Nephron progenitor cell (in vitro differentiated cells): Measurements from ENCODE around the gene LDAH.

ENCODE experiments used
- DNase-seq: peaks from one replicate; pipeline ENCODE4 v3.0.0; 2021
- H3K27ac Mint-ChIP-seq: 2 replicates; pipeline ENCODE4 v1.8.0; 2021; ENCODE audit warnings: mild to moderate bottlenecking, moderate library complexity, mixed read lengths
- H3K27me3 Mint-ChIP-seq: 2 replicates; pipeline ENCODE4 v1.8.0; 2021; ENCODE audit warnings: mild to moderate bottlenecking, low read depth, mixed read lengths; ENCODE audit not compliant: poor library complexity
- H3K36me3 Mint-ChIP-seq: 2 replicates; pipeline ENCODE4 v1.8.0; 2021; ENCODE audit warnings: low read depth, mixed read lengths
- H3K4me1 Mint-ChIP-seq: 2 replicates; pipeline ENCODE4 v1.8.0; 2021; ENCODE audit warnings: mixed read lengths
- H3K4me3 Mint-ChIP-seq: 2 replicates; pipeline ENCODE4 v1.8.0; 2021; ENCODE audit warnings: mild to moderate bottlenecking, moderate library complexity, mixed read lengths
- H3K9me3 Mint-ChIP-seq: 2 replicates; pipeline ENCODE4 v1.8.0; 2021; ENCODE audit warnings: mild to moderate bottlenecking, moderate library complexity, mixed read lengths
- TF ChIP-seq, protein P1 (sequence below): fragments of 200-600 bp; sonication (generic); IDR thresholded peaks from 2 replicates; pipeline ENCODE4 v1.5.0; 2021; ENCODE audit warnings: antibody characterized with exemption

LDAH gene

DNA sequence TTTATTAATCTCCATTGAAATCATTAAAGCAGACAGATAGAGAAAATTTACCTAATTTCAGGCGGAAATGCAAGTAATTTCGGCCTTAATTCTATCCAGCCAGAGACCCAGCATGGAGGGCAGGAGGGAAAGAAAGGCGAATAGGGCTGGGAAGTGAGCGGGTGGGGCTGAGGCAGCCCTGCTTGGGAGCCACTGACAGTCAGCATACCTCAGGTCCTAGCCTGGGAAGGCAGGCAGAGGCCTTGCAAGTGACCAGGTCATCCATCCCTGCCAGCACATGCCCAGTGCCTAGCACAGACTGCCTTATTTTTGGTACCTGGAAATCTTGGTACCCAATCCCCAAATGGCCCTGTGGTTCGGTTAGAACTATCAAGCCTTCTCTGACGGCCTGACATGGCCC, 154.4 kb downstream of the LDAH start:
- Mint-ChIP-seq H3K36me3 (no peaks in the 10 kb centered on the region), H3K27ac (no peak overlapping the region), H3K4me3 (peak overlapping the region; percentile 47), H3K4me1 (peaks cover 28% of the 10 kb centered on the region), H3K9me3 (no peaks in the 10 kb centered on the region), H3K27me3 (peaks cover 96% of the 10 kb centered on the region)
- TF ChIP-seq, protein P1, sequence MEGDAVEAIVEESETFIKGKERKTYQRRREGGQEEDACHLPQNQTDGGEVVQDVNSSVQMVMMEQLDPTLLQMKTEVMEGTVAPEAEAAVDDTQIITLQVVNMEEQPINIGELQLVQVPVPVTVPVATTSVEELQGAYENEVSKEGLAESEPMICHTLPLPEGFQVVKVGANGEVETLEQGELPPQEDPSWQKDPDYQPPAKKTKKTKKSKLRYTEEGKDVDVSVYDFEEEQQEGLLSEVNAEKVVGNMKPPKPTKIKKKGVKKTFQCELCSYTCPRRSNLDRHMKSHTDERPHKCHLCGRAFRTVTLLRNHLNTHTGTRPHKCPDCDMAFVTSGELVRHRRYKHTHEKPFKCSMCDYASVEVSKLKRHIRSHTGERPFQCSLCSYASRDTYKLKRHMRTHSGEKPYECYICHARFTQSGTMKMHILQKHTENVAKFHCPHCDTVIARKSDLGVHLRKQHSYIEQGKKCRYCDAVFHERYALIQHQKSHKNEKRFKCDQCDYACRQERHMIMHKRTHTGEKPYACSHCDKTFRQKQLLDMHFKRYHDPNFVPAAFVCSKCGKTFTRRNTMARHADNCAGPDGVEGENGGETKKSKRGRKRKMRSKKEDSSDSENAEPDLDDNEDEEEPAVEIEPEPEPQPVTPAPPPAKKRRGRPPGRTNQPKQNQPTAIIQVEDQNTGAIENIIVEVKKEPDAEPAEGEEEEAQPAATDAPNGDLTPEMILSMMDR, result no peak
- no peak for DNase-seq

DNA sequence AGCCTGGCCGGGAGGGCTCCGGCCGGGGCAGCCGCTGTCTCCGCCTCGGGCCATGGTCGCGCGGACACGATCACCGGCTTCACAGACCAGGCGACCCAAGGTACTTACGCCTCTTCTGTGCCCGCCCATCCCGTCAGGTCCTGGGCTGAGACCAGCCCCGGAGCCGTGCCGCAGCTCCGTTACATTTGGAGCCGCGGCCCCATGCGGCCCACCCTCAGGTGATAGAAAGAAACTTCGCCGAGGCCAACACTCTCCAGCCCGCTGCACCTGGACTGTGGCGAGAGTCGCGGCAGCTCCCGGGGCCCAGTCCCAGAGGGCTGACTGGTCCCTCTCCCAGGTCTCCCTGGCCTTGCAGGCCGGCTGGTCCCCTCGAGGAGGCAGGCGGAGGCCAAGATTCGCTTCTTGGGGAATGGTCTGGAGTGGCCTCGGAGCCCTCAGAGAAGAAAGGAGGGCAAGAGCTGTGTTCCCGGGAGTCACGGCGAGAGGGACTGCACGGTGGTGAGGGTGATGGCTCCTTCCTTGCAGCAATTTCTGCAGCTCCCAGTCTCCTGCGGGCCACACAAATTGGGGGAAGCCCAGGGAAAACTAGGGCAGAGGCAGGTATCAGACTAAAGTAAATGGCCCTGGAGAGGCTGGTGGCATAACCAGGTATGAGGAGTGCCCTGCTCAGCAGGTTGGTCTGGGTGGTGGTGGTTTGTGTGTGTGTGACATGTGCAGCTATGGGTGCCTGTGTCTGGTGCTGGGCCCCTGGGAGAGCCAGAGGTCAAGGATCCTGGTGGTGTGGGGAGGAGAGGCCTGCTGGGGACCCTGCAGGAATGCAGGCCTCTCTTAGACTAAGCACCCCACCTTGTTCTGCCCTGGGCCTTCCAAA, 155.1 kb downstream of the LDAH start:
- H3K27ac Mint-ChIP-seq, result no peak overlapping the region
- H3K4me3 Mint-ChIP-seq, result peak overlapping the region; percentile 47
- TF ChIP-seq, protein P1, result no peak
- no peaks in the 10 kb centered on the region for H3K36me3 Mint-ChIP-seq
- H3K27me3 Mint-ChIP-seq, result peaks cover 96% of the 10 kb centered on the region
- H3K9me3 Mint-ChIP-seq, result no peaks in the 10 kb centered on the region
- DNase-seq, result no peak
- H3K4me1 Mint-ChIP-seq, result peaks cover 28% of the 10 kb centered on the region

DNA sequence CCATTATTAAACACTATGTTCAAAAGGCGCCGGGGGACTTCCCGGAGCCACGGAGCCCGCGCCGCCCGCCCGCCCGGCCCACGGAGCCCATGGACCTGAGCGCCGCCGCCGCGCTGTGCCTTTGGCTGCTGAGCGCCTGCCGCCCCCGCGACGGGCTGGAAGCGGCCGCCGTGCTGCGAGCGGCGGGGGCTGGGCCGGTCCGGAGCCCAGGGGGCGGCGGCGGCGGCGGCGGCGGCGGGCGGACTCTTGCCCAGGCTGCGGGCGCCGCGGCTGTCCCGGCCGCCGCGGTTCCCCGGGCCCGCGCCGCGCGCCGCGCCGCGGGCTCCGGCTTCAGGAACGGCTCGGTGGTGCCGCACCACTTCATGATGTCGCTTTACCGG, 155.8 kb downstream of the LDAH start:
- Mint-ChIP-seq H3K27ac (no peak overlapping the region), H3K4me1 (peaks cover 24% of the 10 kb centered on the region), H3K27me3 (peaks cover 96% of the 10 kb centered on the region), H3K36me3 (no peaks in the 10 kb centered on the region), H3K4me3 (no peak overlapping the region), H3K9me3 (no peaks in the 10 kb centered on the region)
- peak; percentile 47 for DNase-seq
- TF ChIP-seq, protein P1, result no peak

DNA sequence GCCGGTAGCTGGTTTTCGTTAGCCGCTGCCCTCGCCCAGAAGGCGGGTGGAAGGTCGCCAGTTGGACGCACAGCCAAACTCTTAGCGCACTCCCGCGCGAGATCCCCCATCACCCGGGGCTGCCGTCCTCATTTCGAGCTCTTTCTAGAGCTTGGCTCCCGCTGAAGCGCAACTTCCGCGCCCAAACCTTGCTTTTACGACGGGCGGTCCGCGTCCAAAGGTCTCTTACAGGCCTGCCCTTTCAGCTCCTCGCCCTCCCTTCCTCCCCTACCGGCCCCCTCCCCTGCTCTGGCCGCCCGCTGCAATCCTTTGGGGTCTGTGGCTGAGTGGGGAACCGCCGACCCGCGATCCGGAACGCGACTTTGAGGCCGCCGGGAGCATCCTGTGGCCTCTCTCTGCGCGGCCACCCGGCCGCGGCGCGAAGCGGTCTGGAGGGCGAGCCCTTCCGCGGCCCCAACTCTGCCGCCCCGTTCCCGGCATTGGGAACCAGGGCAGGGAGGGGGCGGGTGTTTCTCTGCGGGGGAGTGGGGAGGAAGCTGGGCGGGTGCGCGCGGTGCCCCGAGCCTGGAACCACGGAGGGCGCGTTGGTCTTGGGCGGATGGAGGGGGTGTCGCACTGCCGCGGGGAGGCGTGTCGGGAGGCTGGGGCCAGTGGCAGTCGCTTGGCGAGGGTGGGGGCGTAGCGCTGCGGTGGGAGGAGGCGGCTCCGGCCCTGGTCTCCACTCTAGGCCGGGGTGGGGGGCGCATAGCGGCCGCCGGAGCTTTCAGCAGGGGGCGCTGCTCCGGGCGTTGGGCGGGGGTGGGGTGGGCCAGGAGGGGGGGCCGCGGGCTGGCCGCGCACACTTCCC, 156.4 kb downstream of the LDAH start, which contains the start of gene GDF7:
Gene GDF7, plus strand, starts transcription at position 841 of the 847 bp plus-strand sequence. CDS start 96 bp downstream, outside the sequence.
- H3K36me3 Mint-ChIP-seq, result no peaks in the 10 kb centered on the region
- H3K4me1 Mint-ChIP-seq, result peaks cover 20% of the 10 kb centered on the region
- H3K27me3 Mint-ChIP-seq, result peaks cover 96% of the 10 kb centered on the region
- DNase-seq, result peak; percentile 53
- H3K9me3 Mint-ChIP-seq, result no peaks in the 10 kb centered on the region
- no peak within 1 kb of the TSS for H3K27ac Mint-ChIP-seq
- TF ChIP-seq, protein P1, result no peak
- H3K4me3 Mint-ChIP-seq, result peak within 1 kb of the TSS; percentile 74

DNA sequence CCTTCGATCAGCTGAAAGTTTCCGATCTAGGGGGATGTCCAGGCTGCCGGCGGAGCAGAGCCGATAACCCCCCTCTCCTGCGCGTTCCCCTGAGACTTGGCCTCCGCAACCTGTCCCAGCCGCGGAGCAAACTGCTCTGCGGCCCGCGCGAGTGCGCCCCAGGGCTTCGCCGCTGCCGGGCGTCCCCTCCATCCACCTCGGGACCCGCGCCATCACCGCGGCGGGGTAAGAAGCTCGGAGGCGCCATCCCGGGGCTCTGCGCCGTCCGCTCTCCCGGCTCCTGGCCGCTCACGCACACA, 156.9 kb downstream of the LDAH start:
- TF ChIP-seq, protein P1, result no peak
- no peaks in the 10 kb centered on the region for H3K36me3 Mint-ChIP-seq
- H3K4me1 Mint-ChIP-seq, result peaks cover 20% of the 10 kb centered on the region
- H3K27me3 Mint-ChIP-seq, result peaks cover 96% of the 10 kb centered on the region
- peak overlapping the region; percentile 74 for H3K4me3 Mint-ChIP-seq
- H3K27ac Mint-ChIP-seq, result no peak overlapping the region
- DNase-seq, result no peak
- H3K9me3 Mint-ChIP-seq, result no peaks in the 10 kb centered on the region
